Left lung (tissue), 10 donors: ENCODE data around the gene SPSB1. TPM values are rescaled to one million over a fixed set of nuclear protein-coding genes. Genes with fewer than 3 reads are reported as not detected.
A peak's percentile ranks its signal among the peaks of the same experiment; 100 is the strongest.

Experiments
- ATAC-seq: fragments of 200-7000 bp; cut with Tn5 transposase; one replicate; pipeline ENCODE4 v1.9.1; 2020; ENCODE audit warnings: moderate library complexity
- DNase-seq, 4 donors: peaks; one replicate each; pipeline ENCODE4 v3.0.0-alpha.2; 2013 to 2020
- H3K27ac ChIP-seq, 2 donors: fragments of 200-600 bp; sonication (generic) in 1 of 2; one replicate each; pipeline versions ENCODE4 v1.5.0 to v1.8.0; 2020 to 2021
- H3K27me3 ChIP-seq, 2 donors: fragments of 200-600 bp; sonication (generic) in 1 of 2; one replicate each; pipeline versions ENCODE4 v1.5.0 to v1.8.0; 2020 to 2021
- H3K36me3 ChIP-seq, 2 donors: fragments of 200-600 bp; sonication (generic) in 1 of 2; one replicate each; pipeline versions ENCODE4 v1.5.0 to v1.8.0; 2020 to 2021
- H3K4me1 ChIP-seq, 2 donors: fragments of 200-600 bp; one replicate each; pipeline ENCODE4 v1.8.0; 2021
- H3K4me3 ChIP-seq, 2 donors: fragments of 200-600 bp; sonication (generic) in 1 of 2; one replicate each; pipeline versions ENCODE4 v1.5.0 to v1.8.0; 2020 to 2021; ENCODE audit warnings: mild to moderate bottlenecking in 1 of 2
- H3K9me3 ChIP-seq, 2 donors: fragments of 200-600 bp; sonication (generic) in 1 of 2; one replicate each; pipeline versions ENCODE4 v1.5.0 to v1.8.0; 2020 to 2021
- intact Hi-C, 2 donors: fragments of 100-400 bp; cut with DNase I; formaldehyde crosslinking; loops; one replicate each; pipeline versions ENCODE4 v1.11.2 to v1.14.2; 2022
- polyA plus RNA-seq, 6 donors: library from polyadenylated mRNA; unstranded; fragments of 120-200 nt; gene quantifications; one replicate each; pipeline ENCODE4 v1.2.1, GENCODE V29; 2013; ENCODE audit not compliant: insufficient read length in 6 of 6
- total RNA-seq, 2 donors: library from RNA; stranded (reverse); fragmentation: NEBNext Ultra II Directional; extraction: Animal tissue kit (Norgen Biotek cat#: 25700); gene quantifications; one replicate each; pipeline ENCODE4 v1.2.1, GENCODE V29; 2021
- TF ChIP-seq, protein P1 (sequence below), 2 donors: fragments of 200-600 bp; sonication (generic) in 1 of 2; IDR thresholded peaks; one replicate each; pipeline versions ENCODE4 v1.5.0 to v1.8.0; 2021; ENCODE audit warnings: antibody characterized with exemption in 2 of 2
- donor health status: DM: no; HTN: yes; CAD: no.
- donor health status: DM: no; HTN: no; CAD: no.

Gene SPSB1
- total and polyA plus RNA-seq, 8 donors, result 6.1 to 39.4 (median 7.9) TPM

- H3K27ac ChIP-seq, result peak overlapping the region; percentile 51 to 83
- intact Hi-C loops, result loop anchor here in 1 of 2 donors (5.0 kb wide), 1 partner anchor 143 kb away; no protein-coding TSS in a partner anchor
- no peaks in the 10 kb centered on the region for H3K36me3 ChIP-seq
- H3K4me3 ChIP-seq, result peak overlapping the region; percentile 74 to 90
- H3K27me3 ChIP-seq, result peaks cover 0 to 6% of the 10 kb centered on the region in 2 donors
- ATAC-seq (peak; percentile 19), DNase-seq (no peak)
- H3K9me3 ChIP-seq, result no peaks in the 10 kb centered on the region
- TF ChIP-seq, protein P1, sequence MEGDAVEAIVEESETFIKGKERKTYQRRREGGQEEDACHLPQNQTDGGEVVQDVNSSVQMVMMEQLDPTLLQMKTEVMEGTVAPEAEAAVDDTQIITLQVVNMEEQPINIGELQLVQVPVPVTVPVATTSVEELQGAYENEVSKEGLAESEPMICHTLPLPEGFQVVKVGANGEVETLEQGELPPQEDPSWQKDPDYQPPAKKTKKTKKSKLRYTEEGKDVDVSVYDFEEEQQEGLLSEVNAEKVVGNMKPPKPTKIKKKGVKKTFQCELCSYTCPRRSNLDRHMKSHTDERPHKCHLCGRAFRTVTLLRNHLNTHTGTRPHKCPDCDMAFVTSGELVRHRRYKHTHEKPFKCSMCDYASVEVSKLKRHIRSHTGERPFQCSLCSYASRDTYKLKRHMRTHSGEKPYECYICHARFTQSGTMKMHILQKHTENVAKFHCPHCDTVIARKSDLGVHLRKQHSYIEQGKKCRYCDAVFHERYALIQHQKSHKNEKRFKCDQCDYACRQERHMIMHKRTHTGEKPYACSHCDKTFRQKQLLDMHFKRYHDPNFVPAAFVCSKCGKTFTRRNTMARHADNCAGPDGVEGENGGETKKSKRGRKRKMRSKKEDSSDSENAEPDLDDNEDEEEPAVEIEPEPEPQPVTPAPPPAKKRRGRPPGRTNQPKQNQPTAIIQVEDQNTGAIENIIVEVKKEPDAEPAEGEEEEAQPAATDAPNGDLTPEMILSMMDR (IDR thresholded peaks at IDR 0.05), result no peak
- H3K4me1 ChIP-seq, result peaks cover 11 to 57% of the 10 kb centered on the region in 2 donors
These were observed 1.7 kb downstream of the SPSB1 start for GRCh38 chr1:9294405-9294773.

- peak overlapping the region; percentile 51 to 83 for H3K27ac ChIP-seq
- intact Hi-C loops, result loop anchor here in 1 of 2 donors (5.0 kb wide), 1 partner anchor 142 kb away; no protein-coding TSS in a partner anchor
- ATAC-seq (peak; percentile 34), DNase-seq (peak in 1 of 4 donors; percentile 37)
- peaks cover 9 to 52% of the 10 kb centered on the region in 2 donors for H3K4me1 ChIP-seq
- peak overlapping the region; percentile 74 to 90 for H3K4me3 ChIP-seq
- H3K9me3 ChIP-seq, result no peaks in the 10 kb centered on the region
- no peaks in the 10 kb centered on the region for H3K36me3 ChIP-seq
- TF ChIP-seq, protein P1 (IDR thresholded peaks at IDR 0.05), result no peak
- H3K27me3 ChIP-seq, result peaks cover 0 to 6% of the 10 kb centered on the region in 2 donors
These were observed 2.4 kb downstream of the SPSB1 start for GRCh38 chr1:9294910-9295636.

DNA sequence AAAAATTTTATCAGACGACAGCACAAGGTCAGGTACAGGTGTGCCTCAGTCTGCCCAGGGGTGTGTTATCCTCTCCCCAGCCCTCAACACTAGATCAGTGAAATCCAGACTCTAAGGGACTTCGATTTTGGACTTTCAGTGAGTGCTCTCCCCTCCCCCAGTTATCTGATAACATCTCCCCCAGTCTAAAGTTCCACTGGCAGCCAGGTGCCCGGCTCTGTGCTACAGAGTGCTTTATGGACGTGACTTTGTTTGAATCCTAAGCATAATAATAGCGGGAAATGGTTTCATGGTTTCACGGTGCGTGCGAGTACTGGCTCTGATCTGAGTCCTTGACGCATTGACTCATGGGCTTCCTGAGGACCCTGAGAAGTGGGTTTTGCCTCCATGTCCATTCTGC is 3.2 kb downstream of the SPSB1 start:
- Histone ChIP-seq H3K27me3 (peaks cover 0 to 6% of the 10 kb centered on the region in 2 donors), H3K9me3 (no peaks in the 10 kb centered on the region), H3K4me3 (no peak overlapping the region), H3K27ac (no peak overlapping the region), H3K4me1 (peaks cover 14 to 52% of the 10 kb centered on the region in 2 donors), H3K36me3 (no peaks in the 10 kb centered on the region)
- DNase-seq, result no peak
- TF ChIP-seq, protein P1 (IDR thresholded peaks at IDR 0.05), result no peak
- intact Hi-C loops, result no loop called here
- ATAC-seq, result no peak

- TF ChIP-seq, protein P1 (IDR thresholded peaks at IDR 0.05), result no peak
- peaks cover 0 to 6% of the 10 kb centered on the region in 2 donors for H3K27me3 ChIP-seq
- intact Hi-C loops, result no loop called here
- peaks cover 15 to 51% of the 10 kb centered on the region in 2 donors for H3K4me1 ChIP-seq
- DNase-seq (no peak), ATAC-seq (no peak)
- H3K36me3 ChIP-seq, result peaks cover 0 to 4% of the 10 kb centered on the region in 2 donors
- no peak overlapping the region for H3K27ac ChIP-seq
- H3K9me3 ChIP-seq, result no peaks in the 10 kb centered on the region
- no peak overlapping the region for H3K4me3 ChIP-seq
These were observed 4.2 kb downstream of the SPSB1 start for GRCh38 chr1:9296850-9297249.

GRCh38 chr1:9297831-9298230 is 5.1 kb downstream of the SPSB1 start:
- Histone ChIP-seq H3K4me3 (no peak overlapping the region), H3K4me1 (peaks cover 25 to 53% of the 10 kb centered on the region in 2 donors), H3K36me3 (peaks cover 0 to 4% of the 10 kb centered on the region in 2 donors), H3K27me3 (no peaks in the 10 kb centered on the region), H3K27ac (no peak overlapping the region), H3K9me3 (no peaks in the 10 kb centered on the region)
- DNase-seq (no peak), ATAC-seq (no peak)
- TF ChIP-seq, protein P1 (IDR thresholded peaks at IDR 0.05), result no peak
- intact Hi-C loops, result no loop called here
